GM12875 (cell line): Measurements from ENCODE around the gene CAMK2D.

Source experiments
- H3K4me3 ChIP-seq: one replicate; pipeline ENCODE4 v1.5.1; 2011; ENCODE audit warnings: low read depth, low read length, control low read depth
- TF ChIP-seq, protein P1 (sequence below): IDR thresholded peaks from 2 replicates; pipeline ENCODE4 v1.5.1; 2011; ENCODE audit warnings: low read depth, mild to moderate bottlenecking, control low read depth, inconsistent platforms, low read length, moderate library complexity, borderline replicate concordance; ENCODE audit not compliant: insufficient read depth

CAMK2D gene

DNA sequence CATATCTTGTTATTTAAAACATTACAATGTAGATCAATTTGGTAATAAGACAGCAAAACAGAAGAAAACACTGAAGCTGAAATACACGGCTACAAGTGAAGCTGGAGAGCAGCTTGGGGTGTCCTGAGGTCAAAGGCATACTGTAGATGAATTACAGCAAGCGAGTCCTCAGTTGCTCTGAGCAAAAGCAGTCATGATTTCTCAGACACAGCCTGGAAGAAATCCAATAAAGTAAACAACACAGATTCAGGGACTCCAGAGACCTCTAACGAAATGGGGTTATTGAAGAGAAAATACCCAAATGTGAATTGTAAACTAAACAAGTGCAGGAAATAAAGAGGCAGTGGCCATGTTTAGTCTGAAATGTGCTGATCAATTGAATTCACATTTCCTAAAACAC is 324.4 kb downstream of the CAMK2D start:
- TF ChIP-seq, protein P1, sequence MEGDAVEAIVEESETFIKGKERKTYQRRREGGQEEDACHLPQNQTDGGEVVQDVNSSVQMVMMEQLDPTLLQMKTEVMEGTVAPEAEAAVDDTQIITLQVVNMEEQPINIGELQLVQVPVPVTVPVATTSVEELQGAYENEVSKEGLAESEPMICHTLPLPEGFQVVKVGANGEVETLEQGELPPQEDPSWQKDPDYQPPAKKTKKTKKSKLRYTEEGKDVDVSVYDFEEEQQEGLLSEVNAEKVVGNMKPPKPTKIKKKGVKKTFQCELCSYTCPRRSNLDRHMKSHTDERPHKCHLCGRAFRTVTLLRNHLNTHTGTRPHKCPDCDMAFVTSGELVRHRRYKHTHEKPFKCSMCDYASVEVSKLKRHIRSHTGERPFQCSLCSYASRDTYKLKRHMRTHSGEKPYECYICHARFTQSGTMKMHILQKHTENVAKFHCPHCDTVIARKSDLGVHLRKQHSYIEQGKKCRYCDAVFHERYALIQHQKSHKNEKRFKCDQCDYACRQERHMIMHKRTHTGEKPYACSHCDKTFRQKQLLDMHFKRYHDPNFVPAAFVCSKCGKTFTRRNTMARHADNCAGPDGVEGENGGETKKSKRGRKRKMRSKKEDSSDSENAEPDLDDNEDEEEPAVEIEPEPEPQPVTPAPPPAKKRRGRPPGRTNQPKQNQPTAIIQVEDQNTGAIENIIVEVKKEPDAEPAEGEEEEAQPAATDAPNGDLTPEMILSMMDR: no peak
- no peak overlapping the region for H3K4me3 ChIP-seq

DNA sequence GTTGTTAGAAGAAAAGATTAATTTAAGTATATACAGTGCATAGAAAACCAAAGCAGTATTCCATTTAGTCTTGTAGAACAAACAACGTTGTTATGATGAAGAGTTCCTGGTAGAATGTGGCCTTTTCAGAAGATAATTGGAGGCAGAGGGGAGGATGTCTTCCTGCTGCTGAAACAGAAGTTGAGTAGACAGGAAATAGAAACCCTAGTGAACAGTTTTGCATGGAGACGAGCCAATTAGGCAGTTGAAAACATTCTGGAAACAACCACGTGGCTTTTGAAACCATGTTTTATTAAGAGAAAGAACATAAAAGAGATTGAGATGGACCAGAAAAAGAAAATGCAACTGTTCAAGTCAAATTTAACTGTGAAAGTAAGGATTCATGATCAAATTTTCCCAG is 325.2 kb downstream of the CAMK2D start:
- H3K4me3 ChIP-seq: no peak overlapping the region
- TF ChIP-seq, protein P1: no peak

DNA sequence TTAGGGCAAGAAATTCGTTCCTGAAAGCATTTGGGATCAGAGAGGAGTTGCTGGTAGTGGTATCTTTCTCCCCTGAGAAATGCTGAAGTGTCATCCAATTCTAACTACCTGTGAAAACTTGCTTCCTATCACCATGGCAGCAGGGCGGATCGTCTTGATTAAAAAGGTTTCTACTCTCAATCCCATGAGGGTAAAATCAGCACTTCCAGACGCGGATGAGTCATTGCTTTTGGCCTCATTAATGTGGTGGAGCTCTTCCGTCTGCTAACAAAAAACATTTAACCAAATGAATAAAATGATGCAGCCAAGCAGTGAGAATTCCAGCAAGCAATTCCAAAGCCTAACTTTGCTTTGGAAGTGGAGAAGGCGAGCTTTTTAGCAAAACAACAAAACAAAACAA is 325.6 kb downstream of the CAMK2D start:
- TF ChIP-seq, protein P1: no peak
- H3K4me3 ChIP-seq: no peak overlapping the region

DNA sequence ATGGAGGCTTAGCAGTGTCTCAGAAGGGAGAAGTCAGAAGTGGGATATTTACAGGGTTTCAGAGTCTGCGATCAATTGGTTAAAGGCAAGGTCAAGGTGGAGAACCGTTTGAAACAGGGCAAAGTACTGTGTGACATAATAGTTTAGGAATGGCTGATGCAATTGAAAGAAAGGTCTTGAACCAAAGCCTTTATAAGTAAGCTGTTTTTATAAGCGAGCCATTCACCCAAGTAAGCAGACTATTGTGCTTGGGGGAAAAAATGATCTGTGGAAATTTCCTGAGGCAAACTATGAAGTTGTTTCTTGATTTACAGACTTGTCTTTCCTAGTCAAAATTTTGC is 327.3 kb downstream of the CAMK2D start:
- TF ChIP-seq, protein P1: no peak
- H3K4me3 ChIP-seq: no peak overlapping the region

DNA sequence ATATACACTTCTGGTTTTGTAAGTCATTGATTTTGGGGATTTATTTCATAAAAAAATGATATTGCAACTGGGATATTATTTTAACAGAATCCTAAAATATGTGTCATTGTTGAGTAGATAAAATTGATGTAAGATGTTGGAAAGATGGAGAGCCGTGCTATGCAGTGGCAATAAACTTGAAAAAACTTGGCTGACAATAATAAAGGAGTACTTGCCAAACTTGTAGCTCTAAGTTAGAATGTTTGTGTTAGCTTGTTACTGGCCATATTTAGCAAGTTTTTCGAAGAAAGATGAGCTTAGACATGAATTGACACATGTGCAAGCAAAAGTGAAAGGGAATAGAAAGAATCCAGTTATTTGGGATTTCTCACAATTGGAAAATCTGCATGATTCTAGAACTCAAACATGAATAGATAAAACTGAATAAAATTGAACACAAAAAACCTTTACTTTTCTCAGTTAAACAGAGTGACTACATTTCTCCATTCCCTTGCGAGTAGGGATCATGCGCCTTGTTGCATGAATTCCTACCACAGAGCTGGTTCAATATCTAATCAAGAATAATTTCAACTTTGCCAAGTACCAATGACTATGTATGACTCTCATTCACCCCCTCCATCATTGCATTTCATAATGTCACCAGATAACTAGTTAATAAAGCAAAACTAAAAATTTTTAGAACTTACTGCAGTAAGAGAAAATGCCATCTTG is 327.8 kb downstream of the CAMK2D start:
- H3K4me3 ChIP-seq: no peak overlapping the region

DNA sequence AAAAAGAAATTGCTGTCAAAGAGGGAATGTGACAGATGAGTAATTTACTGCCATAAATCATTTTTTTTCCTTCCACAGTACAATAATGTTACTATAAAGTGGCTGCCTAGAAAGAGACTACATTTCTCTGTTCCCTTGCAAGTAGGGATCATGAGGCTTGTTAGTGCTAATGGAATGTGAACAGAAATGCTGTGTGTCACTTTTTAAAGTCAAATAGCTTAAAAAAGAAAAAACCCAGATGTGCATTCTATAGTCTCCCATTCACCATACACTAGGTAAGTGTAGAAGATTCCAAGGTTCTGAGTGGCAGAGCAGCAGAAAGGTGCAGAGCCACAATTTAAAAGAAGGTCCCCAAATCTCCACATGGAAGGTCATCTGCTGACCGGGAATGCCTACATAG is 328.4 kb downstream of the CAMK2D start:
- H3K4me3 ChIP-seq: no peak overlapping the region
- TF ChIP-seq, protein P1: no peak

More for the DNA sequence above, 327.8 kb downstream of the CAMK2D start:
- TF ChIP-seq, protein P1: no peak

DNA sequence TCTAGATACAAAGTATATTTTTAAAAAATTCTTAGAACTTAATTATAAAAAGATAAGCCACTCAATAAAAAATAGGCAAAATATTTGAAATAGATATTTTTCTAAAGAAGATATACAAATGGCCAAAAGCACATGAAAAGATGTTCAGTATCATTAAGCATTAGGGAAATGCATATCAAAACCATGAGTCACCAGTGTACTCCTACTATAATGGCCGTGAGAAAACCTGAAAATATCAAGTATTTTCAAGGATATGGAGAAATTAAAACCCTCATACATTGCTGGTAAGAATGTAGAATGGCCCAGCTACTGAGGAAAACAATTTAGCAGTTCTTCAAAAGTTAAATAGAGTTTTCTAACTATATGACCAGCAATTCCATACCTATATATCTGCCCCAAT is 337.9 kb downstream of the CAMK2D start:
- H3K4me3 ChIP-seq: no peak overlapping the region
- TF ChIP-seq, protein P1: no peak
